ENCODE measurements around the gene DMBT1.

The DMBT1 gene

GRCh38 chr10:122674781-122675180, 114.2 kb downstream of the DMBT1 start:
- DNase-seq = no peak

- no peak for DNase-seq
These were observed 114.7 kb downstream of the DMBT1 start for GRCh38 chr10:122675278-122675677.

GRCh38 chr10:122678266-122678665, 117.7 kb downstream of the DMBT1 start:
- no peak for DNase-seq

- no peak for DNase-seq
These were observed 122.0 kb downstream of the DMBT1 start for GRCh38 chr10:122682522-122682921.

GRCh38 chr10:122688293-122688989, 127.9 kb downstream of the DMBT1 start:
- no peak for DNase-seq

GRCh38 chr10:122689146-122689820, 128.7 kb downstream of the DMBT1 start:
- DNase-seq = no peak

GRCh38 chr10:122692744-122693143, 132.2 kb downstream of the DMBT1 start:
- DNase-seq = no peak
